Activated B cell treated with CpG ODN at 0.5 μM for 24 hours (primary cell): ENCODE data around the gene VPS54. TPM values are rescaled to one million over a fixed set of nuclear protein-coding genes. Genes with fewer than 3 reads are reported as not detected.

ENCODE experiments used
- ATAC-seq: fragments of 200-7000 bp; cut with Tn5 transposase; one replicate; pipeline ENCODE4 v1.10.0; 2021; ENCODE audit warnings: low read depth, mild to moderate bottlenecking, moderate library complexity
- CTCF ChIA-PET: fragments of 350-600 bp; sonication (Branson Sonifier 250); formaldehyde crosslinking; loops from one replicate; lab custom pipeline; 2021; ENCODE audit warnings: antibody characterized with exemption; lab: Charles Lee
- POLR2A ChIA-PET: fragments of 350-600 bp; sonication (Branson Sonifier 250); formaldehyde crosslinking; loops from one replicate; lab custom pipeline; 2021; ENCODE audit warnings: antibody characterized with exemption; lab: Charles Lee
- DNase-seq: peaks from one replicate; pipeline ENCODE4 v3.0.0; 2022
- H3K27ac Mint-ChIP-seq: one replicate; pipeline ENCODE4 v1.8.0; 2020; ENCODE audit warnings: mixed read lengths
- H3K27me3 Mint-ChIP-seq: one replicate; pipeline ENCODE4 v1.8.0; 2021; ENCODE audit warnings: mixed read lengths
- H3K36me3 Mint-ChIP-seq: one replicate; pipeline ENCODE4 v1.8.0; 2021; ENCODE audit warnings: low read depth, mixed read lengths
- H3K4me1 Mint-ChIP-seq: one replicate; pipeline ENCODE4 v1.8.0; 2021; ENCODE audit warnings: mixed read lengths
- H3K4me3 Mint-ChIP-seq: one replicate; pipeline ENCODE4 v1.8.0; 2020; ENCODE audit warnings: mild to moderate bottlenecking, mixed read lengths
- H3K9me3 Mint-ChIP-seq: one replicate; pipeline ENCODE4 v1.8.0; 2020; ENCODE audit warnings: mixed read lengths
- intact Hi-C: fragments of 100-400 bp; cut with micrococcal nuclease; formaldehyde crosslinking; loops from one replicate; pipeline ENCODE4 v1.15.1; 2024
- total RNA-seq: library from RNA; stranded (reverse); gene quantifications from 2 replicates; pipeline ENCODE4 v1.2.3, GENCODE V29; 2022
- TF ChIP-seq, protein P1 (sequence below): fragments of 200-600 bp; IDR thresholded peaks from one replicate; pipeline ENCODE4 v1.8.0; 2022; ENCODE audit warnings: antibody characterized with exemption, mild to moderate bottlenecking

The VPS54 gene
- total RNA-seq, 1 donor from 2014 or later: 13.1 TPM

DNA sequence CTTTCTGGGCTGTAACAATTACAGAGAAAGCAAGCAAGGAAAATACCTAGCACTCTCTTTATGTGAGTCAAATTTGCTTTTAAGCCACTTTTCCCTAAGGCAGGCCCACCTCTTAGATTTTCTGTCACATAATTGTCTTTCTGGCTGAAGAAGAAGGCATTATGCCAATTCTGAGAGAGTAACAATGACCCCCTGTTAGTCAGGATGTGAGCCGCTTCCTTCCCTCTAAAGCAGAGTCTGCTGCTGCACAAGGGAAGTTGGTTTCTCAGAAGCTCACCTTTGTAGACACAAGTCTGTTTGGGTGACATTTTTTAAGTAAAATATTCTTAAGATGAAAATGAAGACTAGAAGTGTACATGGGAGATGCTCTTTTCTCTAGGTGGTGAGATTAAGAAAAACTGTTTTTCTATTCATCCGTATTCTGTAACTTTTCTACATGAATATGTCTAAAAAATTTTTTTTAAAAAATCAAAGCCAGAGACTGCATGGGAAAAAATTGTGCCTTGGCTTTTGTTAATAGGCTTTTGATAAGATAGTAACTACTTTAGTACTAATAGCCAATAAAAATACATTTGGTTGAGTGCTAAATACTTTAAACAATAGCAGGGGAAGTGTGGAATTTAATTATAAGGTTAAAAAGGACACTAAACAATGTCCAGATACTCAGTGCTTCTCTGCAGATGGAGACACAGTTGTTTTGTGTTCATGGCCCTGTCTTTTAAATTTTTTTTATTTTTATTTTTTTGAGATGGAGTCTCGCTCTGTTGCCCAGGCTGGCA, 33.4 kb upstream of the VPS54 start:
- Mint-ChIP-seq H3K36me3 (no peaks in the 10 kb centered on the region), H3K27ac (no peak overlapping the region), H3K9me3 (no peaks in the 10 kb centered on the region), H3K4me1 (peaks cover 24% of the 10 kb centered on the region), H3K4me3 (no peak overlapping the region), H3K27me3 (no peaks in the 10 kb centered on the region)
- CTCF ChIA-PET: interaction anchor here (12.4 kb wide), 1 partner anchor 276 kb away, joined by 321 read pairs; no protein-coding TSS in a partner anchor
- TF ChIP-seq, protein P1, sequence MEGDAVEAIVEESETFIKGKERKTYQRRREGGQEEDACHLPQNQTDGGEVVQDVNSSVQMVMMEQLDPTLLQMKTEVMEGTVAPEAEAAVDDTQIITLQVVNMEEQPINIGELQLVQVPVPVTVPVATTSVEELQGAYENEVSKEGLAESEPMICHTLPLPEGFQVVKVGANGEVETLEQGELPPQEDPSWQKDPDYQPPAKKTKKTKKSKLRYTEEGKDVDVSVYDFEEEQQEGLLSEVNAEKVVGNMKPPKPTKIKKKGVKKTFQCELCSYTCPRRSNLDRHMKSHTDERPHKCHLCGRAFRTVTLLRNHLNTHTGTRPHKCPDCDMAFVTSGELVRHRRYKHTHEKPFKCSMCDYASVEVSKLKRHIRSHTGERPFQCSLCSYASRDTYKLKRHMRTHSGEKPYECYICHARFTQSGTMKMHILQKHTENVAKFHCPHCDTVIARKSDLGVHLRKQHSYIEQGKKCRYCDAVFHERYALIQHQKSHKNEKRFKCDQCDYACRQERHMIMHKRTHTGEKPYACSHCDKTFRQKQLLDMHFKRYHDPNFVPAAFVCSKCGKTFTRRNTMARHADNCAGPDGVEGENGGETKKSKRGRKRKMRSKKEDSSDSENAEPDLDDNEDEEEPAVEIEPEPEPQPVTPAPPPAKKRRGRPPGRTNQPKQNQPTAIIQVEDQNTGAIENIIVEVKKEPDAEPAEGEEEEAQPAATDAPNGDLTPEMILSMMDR: no peak
- no peak for DNase-seq
- intact Hi-C loops: no loop called here
- ATAC-seq: no peak
- POLR2A ChIA-PET: interaction anchor here (0.7 to 7.5 kb wide), 3 partner anchors 91 to 473 kb away, joined by 3 to 115 read pairs (median 3); no protein-coding TSS in a partner anchor

- ChIA-PET POLR2A (interaction anchor here (0.6 to 7.5 kb wide), 13 partner anchors 27 to 1178 kb away, joined by 3 to 115 read pairs (median 6); partner anchors contain the start of gene ACTR2), CTCF (interaction anchor here (0.7 to 12.4 kb wide), 28 partner anchors 9 to 513 kb away, joined by 3 to 321 read pairs (median 4); partner anchors contain the start of gene AFTPH)
- Mint-ChIP-seq H3K4me1 (peaks cover 22% of the 10 kb centered on the region), H3K36me3 (no peaks in the 10 kb centered on the region), H3K4me3 (no peak overlapping the region), H3K27me3 (no peaks in the 10 kb centered on the region), H3K9me3 (no peaks in the 10 kb centered on the region), H3K27ac (peak overlapping the region; percentile 19)
- peak; percentile 96 for ATAC-seq
- TF ChIP-seq, protein P1: peak; percentile 20
- DNase-seq: peak; percentile 33
- intact Hi-C loops: loop anchor here (1.0 to 10.0 kb wide), 7 partner anchors 43 to 825 kb away; partner anchors contain the start of gene PELI1
Measured at GRCh38 chr2:64049633-64050220, 30.5 kb upstream of the VPS54 start.

DNA sequence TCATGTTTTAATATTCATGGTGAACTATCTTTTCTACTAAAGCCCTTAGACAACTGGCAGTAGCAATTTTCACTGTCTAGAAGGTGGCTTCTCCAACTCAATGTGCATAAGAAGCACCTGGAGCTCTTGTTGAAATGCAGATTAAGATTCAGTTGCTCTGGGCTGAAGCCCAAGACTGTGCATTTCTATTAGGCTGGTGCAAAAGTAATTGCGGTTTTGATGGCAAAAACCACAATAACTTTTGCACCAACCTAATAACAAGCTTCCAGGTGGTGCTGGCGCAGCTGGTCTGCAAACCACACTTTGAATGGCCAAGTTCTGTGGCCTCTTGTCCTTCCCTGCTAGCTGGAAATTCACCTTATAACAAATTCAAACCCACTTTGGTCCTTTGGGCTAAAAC, 26.7 kb upstream of the VPS54 start:
- ATAC-seq: no peak
- Mint-ChIP-seq H3K36me3 (no peaks in the 10 kb centered on the region), H3K4me1 (peaks cover 8% of the 10 kb centered on the region), H3K9me3 (no peaks in the 10 kb centered on the region), H3K4me3 (no peak overlapping the region), H3K27me3 (no peaks in the 10 kb centered on the region), H3K27ac (no peak overlapping the region)
- ChIA-PET CTCF (interaction anchor here (1.2 to 2.6 kb wide), 3 partner anchors 282 to 442 kb away, joined by 3 to 18 read pairs (median 14); no protein-coding TSS in a partner anchor), POLR2A (no interaction called here)
- intact Hi-C loops: loop anchor here (5.0 to 10.0 kb wide), 2 partner anchors 166 to 829 kb away; no protein-coding TSS in a partner anchor
- TF ChIP-seq, protein P1: no peak
- DNase-seq: no peak

- no peak for DNase-seq
- peaks cover 16% of the 10 kb centered on the region for H3K4me1 Mint-ChIP-seq
- CTCF ChIA-PET: no interaction called here
- no peaks in the 10 kb centered on the region for H3K36me3 Mint-ChIP-seq
- H3K27ac Mint-ChIP-seq: no peak overlapping the region
- H3K9me3 Mint-ChIP-seq: no peaks in the 10 kb centered on the region
- no peak for ATAC-seq
- intact Hi-C loops: loop anchor here (10.0 kb wide), 1 partner anchor 835 kb away; no protein-coding TSS in a partner anchor
- H3K4me3 Mint-ChIP-seq: no peak overlapping the region
- no peaks in the 10 kb centered on the region for H3K27me3 Mint-ChIP-seq
- TF ChIP-seq, protein P1: no peak
- POLR2A ChIA-PET: no interaction called here
Measured at GRCh38 chr2:64040161-64040560, 20.9 kb upstream of the VPS54 start.
